Testis (tissue), 2 donors: ENCODE data around the gene CD300H.

ENCODE experiments used
- CTCF ChIP-seq, 3 experiments: fragments of 450-650 bp in 2 of 3; fragments of 200-600 bp in 1 of 3; sonication (generic) in 1 of 3; IDR thresholded peaks; one replicate each; pipeline ENCODE4 v1.5.1; 2016 to 2019; ENCODE audit warnings: antibody characterized with exemption in 3 of 3, mild to moderate bottlenecking in 2 of 3, moderate library complexity in 1 of 3
- POLR2A ChIP-seq: fragments of 450-650 bp; IDR thresholded peaks from one replicate; pipeline ENCODE4 v1.6.1; 2017; ENCODE audit warnings: antibody characterized with exemption, mild to moderate bottlenecking, moderate library complexity

GRCh38 chr17:74542166-74542565, 25.1 kb downstream of the CD300H start:
- no peak for TF ChIP-seq CTCF (IDR thresholded peaks at IDR 0.05)
- no peak for TF ChIP-seq POLR2A
